ENCODE data around the gene SERPINI2. TPM values are rescaled to one million over a fixed set of nuclear protein-coding genes. Genes with fewer than 3 reads are reported as not detected.

Gene SERPINI2
- total and polyA plus RNA-seq, 2 experiments from 2014 or later = 0.57 TPM; not detected in 1

DNA sequence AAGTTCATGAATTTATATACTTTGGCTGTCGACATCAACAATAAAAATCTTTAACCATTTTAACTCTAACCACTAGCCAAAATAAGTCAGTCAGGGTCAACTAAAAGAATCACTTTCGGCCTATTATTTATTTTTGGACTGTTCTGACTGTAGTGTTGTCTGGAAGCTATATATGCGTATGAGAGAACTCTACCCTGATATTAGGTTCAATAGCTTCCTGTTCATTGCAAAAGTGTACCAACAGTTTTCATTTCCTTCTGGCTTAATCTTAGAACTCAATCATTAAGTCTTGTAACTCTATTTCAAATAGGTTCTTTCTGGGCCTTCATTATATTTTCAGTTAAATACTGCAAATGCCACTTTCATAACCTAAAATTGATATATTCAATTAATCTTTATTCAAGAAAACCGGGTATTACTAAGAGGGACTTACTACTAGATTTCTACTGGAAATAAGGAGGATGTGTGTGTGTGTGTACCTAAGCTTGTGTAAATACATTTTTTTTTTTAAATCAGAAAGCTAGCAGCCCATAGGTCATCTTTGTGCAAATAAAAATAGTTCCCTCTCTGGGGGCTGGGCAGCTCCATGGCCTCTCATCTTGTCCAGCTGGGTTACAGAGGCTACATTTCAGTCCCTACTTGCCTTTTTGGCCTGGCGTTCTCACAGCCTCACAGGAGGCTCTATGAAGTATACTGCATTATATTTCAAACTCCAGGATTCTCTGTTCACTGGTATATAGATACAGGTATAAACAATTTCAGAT, 5.8 kb downstream of the SERPINI2 start:
- H3K9me3 ChIP-seq (ENCODE audit: low read depth) = no peaks in the 10 kb centered on the region
- H3K4me3 ChIP-seq = no peak overlapping the region
- H3K27me3 ChIP-seq = no peaks in the 10 kb centered on the region
- DNase-seq (ENCODE audit: low read depth in 1 of 2, low spot score in 1 of 2) = no peak
- H3K36me3 ChIP-seq = no peaks in the 10 kb centered on the region
- H3K4me1 ChIP-seq (ENCODE audit: low read depth) = no peaks in the 10 kb centered on the region
- TF ChIP-seq, protein P1, sequence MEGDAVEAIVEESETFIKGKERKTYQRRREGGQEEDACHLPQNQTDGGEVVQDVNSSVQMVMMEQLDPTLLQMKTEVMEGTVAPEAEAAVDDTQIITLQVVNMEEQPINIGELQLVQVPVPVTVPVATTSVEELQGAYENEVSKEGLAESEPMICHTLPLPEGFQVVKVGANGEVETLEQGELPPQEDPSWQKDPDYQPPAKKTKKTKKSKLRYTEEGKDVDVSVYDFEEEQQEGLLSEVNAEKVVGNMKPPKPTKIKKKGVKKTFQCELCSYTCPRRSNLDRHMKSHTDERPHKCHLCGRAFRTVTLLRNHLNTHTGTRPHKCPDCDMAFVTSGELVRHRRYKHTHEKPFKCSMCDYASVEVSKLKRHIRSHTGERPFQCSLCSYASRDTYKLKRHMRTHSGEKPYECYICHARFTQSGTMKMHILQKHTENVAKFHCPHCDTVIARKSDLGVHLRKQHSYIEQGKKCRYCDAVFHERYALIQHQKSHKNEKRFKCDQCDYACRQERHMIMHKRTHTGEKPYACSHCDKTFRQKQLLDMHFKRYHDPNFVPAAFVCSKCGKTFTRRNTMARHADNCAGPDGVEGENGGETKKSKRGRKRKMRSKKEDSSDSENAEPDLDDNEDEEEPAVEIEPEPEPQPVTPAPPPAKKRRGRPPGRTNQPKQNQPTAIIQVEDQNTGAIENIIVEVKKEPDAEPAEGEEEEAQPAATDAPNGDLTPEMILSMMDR (IDR thresholded peaks at IDR 0.05; ENCODE audit: low read depth, low read length) = no peak
- H3K27ac ChIP-seq = no peak overlapping the region

DNA sequence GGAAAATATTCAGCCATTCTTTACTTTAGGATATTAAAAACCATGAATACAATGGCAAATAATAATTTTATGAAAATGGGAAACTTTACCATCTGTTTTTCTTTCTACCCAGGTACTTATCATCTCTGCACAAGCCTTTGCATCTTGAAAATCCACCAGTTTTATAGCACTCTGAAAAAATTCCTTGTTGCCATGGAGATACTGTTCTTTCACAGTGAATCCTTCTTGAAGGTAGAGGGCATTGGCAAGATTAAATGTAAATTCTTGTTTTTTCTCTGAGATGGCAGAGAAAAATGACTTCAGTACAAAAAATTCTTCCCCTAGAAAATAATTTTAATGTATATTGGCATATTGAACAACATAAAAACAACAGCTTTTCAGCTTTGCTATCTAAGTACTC, 6.9 kb downstream of the SERPINI2 start:
- TF ChIP-seq, protein P1 (IDR thresholded peaks at IDR 0.05; ENCODE audit: low read depth, low read length) = no peak
- no peak overlapping the region for H3K27ac ChIP-seq
- H3K9me3 ChIP-seq (ENCODE audit: low read depth) = no peaks in the 10 kb centered on the region
- DNase-seq (ENCODE audit: low read depth in 1 of 2, low spot score in 1 of 2) = no peak
- no peak overlapping the region for H3K4me3 ChIP-seq
- H3K36me3 ChIP-seq = no peaks in the 10 kb centered on the region
- H3K27me3 ChIP-seq = no peaks in the 10 kb centered on the region
- H3K4me1 ChIP-seq (ENCODE audit: low read depth) = no peaks in the 10 kb centered on the region

DNA sequence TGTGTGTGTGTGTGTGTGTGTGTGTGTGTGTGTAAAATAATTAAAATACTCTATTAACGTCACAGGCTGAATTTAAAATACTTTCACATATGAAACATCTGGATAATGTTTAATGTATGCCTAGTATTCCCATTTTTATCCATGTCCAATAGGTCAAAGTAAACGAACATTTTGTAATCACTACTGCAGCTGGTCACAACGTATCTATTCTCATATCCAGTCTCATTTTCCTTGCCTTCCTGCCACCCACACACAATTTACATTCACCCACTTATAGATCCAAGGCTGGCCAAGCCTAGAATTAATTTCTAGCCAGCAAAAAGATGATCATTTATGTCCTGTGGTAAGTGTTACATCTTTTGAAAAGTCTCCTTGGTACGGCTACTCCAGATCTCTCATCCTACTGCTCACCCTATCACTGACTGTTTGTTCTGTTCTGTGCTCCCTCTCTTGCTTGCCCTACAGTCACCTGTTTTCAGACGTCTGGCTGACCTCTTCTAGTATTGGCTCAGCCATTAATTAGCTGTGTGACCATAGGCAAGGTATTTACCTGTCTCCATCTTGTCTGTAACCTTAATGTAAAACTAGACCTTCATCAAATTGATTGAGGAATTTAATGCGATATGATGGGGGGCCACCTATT, 17.6 kb downstream of the SERPINI2 start:
- no peak for DNase-seq (ENCODE audit: low read depth in 1 of 2, low spot score in 1 of 2)
- Histone ChIP-seq H3K27ac (no peak overlapping the region), H3K4me1 (ENCODE audit: low read depth) (peaks cover 6% of the 10 kb centered on the region), H3K27me3 (no peaks in the 10 kb centered on the region), H3K36me3 (no peaks in the 10 kb centered on the region), H3K4me3 (no peak overlapping the region), H3K9me3 (ENCODE audit: low read depth) (no peaks in the 10 kb centered on the region)
- TF ChIP-seq, protein P1 (IDR thresholded peaks at IDR 0.05; ENCODE audit: low read depth, low read length) = no peak

DNA sequence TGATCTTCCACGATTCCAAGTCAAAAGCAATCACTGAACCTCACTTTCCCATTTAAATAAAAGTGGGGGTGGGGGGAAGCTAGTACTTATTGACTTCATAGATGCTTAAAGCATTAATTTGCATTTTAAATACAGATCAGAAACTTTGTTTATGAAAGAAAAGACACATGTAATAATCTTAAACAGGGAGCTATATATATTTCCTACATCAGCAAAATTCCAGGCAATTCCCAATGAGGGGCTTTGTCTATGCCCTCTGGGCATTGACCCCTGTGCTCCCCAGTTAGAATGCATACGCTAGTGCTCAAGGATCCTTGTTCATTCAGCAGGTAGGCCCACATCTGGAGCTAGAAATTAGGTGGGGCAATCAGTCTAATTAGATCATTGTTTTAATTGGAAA, 20.0 kb downstream of the SERPINI2 start:
- Histone ChIP-seq H3K27ac (no peak overlapping the region), H3K4me1 (ENCODE audit: low read depth) (peaks cover 6% of the 10 kb centered on the region), H3K4me3 (no peak overlapping the region), H3K36me3 (no peaks in the 10 kb centered on the region), H3K27me3 (no peaks in the 10 kb centered on the region), H3K9me3 (ENCODE audit: low read depth) (no peaks in the 10 kb centered on the region)
- DNase-seq (ENCODE audit: low read depth in 1 of 2, low spot score in 1 of 2) = no peak
- TF ChIP-seq, protein P1 (IDR thresholded peaks at IDR 0.05; ENCODE audit: low read depth, low read length) = no peak

DNA sequence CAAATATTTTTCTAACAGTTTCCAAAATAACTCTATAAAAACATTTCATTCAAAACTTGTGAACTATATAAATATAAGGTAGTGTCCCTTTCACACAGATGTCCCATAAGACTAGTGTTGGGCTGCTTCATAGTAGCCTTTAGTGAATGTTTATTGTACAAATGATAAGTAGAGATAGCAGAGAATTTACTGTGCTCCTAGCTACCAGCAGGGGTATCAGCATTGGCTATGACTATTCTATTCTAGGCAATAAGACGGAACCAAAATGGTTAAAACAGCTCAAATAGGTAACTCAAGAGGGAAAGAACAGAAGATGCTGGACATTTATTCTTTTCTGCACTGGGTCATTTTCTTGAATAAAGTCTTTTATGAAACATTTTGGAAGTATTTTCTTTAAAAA, 22.6 kb downstream of the SERPINI2 start:
- TF ChIP-seq, protein P1 (IDR thresholded peaks at IDR 0.05; ENCODE audit: low read depth, low read length) = no peak
- no peak overlapping the region for H3K27ac ChIP-seq
- H3K4me3 ChIP-seq = no peak overlapping the region
- no peaks in the 10 kb centered on the region for H3K27me3 ChIP-seq
- DNase-seq (ENCODE audit: low read depth in 1 of 2, low spot score in 1 of 2) = no peak
- H3K4me1 ChIP-seq (ENCODE audit: low read depth) = peaks cover 6% of the 10 kb centered on the region
- H3K36me3 ChIP-seq = no peaks in the 10 kb centered on the region
- no peaks in the 10 kb centered on the region for H3K9me3 ChIP-seq (ENCODE audit: low read depth)

Data from cardiac muscle cell (in vitro differentiated cells and primary cell).